Daoy (cell line): ENCODE measurements around the gene MEGF6. TPM values are rescaled to one million over a fixed set of nuclear protein-coding genes. Genes with fewer than 3 reads are reported as not detected.

Source experiments
- DNase-seq: peaks from one replicate; pipeline ENCODE4 v3.0.0-alpha.2; 2015; ENCODE audit warnings: low read depth
- total RNA-seq: library from RNA; depleted of rRNA; stranded (reverse); fragments of >200 nt; shearing (Covaris generic); gene quantifications from 2 replicates; pipeline ENCODE4 v1.2.3, GENCODE V29; 2014; rRNA removed

Gene MEGF6, protein sequence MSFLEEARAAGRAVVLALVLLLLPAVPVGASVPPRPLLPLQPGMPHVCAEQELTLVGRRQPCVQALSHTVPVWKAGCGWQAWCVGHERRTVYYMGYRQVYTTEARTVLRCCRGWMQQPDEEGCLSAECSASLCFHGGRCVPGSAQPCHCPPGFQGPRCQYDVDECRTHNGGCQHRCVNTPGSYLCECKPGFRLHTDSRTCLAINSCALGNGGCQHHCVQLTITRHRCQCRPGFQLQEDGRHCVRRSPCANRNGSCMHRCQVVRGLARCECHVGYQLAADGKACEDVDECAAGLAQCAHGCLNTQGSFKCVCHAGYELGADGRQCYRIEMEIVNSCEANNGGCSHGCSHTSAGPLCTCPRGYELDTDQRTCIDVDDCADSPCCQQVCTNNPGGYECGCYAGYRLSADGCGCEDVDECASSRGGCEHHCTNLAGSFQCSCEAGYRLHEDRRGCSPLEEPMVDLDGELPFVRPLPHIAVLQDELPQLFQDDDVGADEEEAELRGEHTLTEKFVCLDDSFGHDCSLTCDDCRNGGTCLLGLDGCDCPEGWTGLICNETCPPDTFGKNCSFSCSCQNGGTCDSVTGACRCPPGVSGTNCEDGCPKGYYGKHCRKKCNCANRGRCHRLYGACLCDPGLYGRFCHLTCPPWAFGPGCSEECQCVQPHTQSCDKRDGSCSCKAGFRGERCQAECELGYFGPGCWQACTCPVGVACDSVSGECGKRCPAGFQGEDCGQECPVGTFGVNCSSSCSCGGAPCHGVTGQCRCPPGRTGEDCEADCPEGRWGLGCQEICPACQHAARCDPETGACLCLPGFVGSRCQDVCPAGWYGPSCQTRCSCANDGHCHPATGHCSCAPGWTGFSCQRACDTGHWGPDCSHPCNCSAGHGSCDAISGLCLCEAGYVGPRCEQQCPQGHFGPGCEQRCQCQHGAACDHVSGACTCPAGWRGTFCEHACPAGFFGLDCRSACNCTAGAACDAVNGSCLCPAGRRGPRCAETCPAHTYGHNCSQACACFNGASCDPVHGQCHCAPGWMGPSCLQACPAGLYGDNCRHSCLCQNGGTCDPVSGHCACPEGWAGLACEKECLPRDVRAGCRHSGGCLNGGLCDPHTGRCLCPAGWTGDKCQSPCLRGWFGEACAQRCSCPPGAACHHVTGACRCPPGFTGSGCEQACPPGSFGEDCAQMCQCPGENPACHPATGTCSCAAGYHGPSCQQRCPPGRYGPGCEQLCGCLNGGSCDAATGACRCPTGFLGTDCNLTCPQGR (N-terminal part only)
- 2.5 and 5.1 TPM in 2 replicates for total RNA-seq

DNA sequence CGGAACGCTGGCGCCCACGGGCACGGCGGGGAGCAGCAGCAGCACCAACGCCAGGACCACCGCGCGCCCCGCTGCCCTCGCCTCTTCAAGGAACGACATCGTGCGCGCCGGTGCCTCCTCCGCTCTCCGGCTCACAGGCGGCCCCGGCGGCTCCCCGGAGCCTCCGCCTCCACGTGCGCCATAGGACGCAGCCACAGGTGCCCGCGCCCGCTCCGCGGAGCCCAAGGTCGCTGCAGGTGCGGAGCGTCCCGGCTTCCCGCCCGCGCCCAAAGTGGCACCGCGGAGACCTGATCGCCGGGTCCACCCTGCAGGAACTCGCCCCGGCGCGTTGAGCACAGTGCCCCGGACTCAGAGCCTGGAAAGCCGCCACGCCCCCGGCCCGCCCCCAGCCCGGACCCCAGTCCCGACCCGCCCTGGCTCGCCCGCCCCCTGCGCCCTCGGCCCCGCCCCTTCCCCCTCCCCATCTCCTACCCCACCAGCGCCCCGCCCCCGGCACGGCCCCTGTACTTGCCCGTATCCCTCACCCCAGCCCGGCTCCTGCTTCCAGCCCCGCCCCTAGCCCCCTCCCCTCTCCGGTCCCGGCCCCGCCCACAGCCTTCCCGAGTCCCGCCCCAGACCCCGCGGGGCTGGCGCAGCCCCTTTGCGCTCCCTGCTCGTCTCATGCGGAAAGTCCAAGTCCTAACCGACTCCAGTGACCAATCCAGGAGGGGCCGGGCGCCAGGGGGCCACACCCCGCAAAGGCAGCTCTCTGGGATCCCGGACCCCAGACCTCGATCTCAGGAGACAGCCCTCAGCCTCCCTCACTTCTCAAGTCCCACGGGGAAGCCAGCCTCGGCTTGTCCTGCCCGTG is at the start of gene MEGF6:
Gene MEGF6 (minus strand): TSS at position 339 of the 850 bp plus-strand sequence. CDS start 240 bp downstream, at position 99.
- DNase-seq = peak; percentile 83

GRCh38 chr1:3660704-3661103 is 49.4 kb upstream of the MEGF6 start:
- no peak for DNase-seq

DNA sequence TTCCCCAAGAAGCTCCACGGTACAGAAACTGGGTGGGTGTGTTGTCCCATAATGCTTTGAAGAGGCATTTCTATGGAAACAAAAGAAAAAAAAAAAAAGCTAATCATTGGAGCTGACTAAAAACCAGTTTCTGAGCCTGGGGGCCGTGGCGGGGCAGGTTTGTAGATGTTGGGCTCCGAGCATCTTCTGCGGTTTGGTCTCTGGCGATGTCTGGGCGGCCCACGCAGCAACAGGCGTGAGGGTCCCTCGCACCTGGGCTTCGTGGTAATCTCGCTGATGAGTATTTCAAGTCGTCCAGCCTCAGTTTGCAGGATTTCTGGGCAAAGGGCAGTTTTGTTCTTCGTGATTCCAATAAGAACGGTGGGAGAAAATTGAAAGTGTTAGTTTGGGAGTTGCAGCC is 47.8 kb upstream of the MEGF6 start:
- no peak for DNase-seq

GRCh38 chr1:3658231-3658615 is 46.9 kb upstream of the MEGF6 start:
- no peak for DNase-seq

GRCh38 chr1:3657578-3658230 is 46.4 kb upstream of the MEGF6 start:
- no peak for DNase-seq

GRCh38 chr1:3657096-3657475 is 45.8 kb upstream of the MEGF6 start:
- DNase-seq = no peak

DNA sequence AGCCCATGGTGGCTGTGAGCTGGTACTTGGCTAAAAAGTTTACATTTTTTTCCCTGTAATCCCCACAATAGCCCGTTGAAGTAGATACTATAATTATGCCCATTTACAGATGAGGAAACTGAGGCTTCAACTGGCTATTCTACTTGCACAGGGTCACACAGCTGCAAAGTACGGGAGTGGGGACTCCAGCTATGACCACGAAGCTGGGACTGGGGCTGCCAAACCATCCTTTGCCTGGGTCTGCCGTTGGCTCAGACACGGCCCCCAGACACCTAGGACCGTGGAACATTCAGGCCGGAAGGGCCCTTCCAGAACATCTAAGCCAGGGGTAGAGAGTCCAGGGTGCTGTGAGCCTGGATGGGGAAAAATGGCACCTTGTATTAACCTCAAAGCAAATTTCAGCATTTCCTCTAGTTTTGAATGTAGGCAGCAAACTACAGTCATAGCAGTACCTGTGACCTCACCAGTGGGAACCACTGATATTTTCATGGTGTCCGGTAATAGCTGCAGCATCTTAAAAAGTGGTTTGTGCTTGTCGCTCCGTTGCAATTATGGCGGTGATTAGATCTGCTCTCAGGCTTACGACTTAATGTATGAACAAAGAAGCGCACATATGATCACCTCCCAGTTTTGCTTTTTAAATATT is 45.3 kb upstream of the MEGF6 start:
- no peak for DNase-seq

GRCh38 chr1:3654549-3655281 is 43.4 kb upstream of the MEGF6 start:
- no peak for DNase-seq

GRCh38 chr1:3653286-3653618 is 41.9 kb upstream of the MEGF6 start:
- no peak for DNase-seq

DNA sequence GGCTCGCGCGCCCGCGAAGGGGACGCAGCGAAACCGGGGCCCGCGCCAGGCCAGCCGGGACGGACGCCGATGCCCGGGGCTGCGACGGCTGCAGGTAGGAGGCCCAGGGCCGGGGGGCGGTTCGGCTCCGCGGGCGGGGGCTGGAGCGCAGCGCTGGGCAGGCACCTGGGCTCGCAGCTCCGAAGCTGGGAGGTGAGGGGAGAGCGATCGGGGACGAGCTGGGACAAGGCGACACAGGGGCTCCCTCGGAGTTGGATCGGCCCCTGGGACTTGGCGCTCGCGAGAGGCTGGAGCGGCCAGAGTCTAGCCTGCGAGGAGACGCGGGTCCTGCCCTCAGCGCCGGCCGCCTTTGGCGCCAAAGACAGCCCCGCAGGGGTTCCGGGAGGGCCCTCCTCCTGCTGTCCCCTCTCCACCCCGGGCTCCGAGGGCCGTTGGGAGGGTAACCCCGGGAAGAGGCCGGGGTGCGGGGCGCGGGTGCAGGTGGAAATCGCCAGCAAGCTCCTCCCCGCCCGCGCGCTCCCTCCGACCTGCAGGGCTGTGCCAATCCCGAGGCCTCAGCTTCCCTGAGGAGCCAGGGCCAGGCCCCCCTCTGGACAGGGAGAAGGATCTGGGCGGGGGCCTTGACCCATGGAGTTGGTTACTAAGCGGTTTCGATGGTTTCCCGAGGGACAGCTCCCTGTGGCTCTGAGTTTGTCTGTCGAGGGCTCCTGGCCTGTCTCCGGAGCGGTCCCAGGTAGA is 41.4 kb upstream of the MEGF6 start:
- no peak for DNase-seq

DNA sequence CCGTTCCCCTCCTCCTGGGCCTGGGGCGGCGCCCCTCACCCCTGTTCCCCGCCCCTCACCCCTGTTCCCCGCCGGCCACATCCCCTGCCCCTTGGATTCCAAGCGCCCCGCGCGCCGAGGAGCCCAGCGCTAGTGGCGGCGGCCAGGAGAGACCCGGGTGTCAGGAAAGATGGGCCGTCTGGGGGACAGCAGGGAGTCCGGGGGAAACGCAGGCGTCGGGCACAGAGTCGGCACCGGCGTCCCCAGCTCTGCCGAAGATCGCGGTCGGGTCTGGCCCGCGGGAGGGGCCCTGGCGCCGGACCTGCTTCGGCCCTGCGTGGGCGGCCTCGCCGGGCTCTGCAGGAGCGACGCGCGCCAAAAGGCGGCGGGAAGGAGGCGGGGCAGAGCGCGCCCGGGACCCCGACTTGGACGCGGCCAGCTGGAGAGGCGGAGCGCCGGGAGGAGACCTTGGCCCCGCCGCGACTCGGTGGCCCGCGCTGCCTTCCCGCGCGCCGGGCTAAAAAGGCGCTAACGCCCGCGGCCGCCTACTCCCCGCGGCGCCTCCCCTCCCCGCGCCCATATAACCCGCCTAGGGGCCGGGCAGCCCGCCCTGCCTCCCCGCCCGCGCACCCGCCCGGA is 40.7 kb upstream of the MEGF6 start, which contains the start of gene TP73:
Gene TP73 (plus strand): TSS at position 587 of the 618 bp plus-strand sequence. CDS start 29,850 bp downstream, outside the sequence.
- DNase-seq = peak; percentile 38

DNA sequence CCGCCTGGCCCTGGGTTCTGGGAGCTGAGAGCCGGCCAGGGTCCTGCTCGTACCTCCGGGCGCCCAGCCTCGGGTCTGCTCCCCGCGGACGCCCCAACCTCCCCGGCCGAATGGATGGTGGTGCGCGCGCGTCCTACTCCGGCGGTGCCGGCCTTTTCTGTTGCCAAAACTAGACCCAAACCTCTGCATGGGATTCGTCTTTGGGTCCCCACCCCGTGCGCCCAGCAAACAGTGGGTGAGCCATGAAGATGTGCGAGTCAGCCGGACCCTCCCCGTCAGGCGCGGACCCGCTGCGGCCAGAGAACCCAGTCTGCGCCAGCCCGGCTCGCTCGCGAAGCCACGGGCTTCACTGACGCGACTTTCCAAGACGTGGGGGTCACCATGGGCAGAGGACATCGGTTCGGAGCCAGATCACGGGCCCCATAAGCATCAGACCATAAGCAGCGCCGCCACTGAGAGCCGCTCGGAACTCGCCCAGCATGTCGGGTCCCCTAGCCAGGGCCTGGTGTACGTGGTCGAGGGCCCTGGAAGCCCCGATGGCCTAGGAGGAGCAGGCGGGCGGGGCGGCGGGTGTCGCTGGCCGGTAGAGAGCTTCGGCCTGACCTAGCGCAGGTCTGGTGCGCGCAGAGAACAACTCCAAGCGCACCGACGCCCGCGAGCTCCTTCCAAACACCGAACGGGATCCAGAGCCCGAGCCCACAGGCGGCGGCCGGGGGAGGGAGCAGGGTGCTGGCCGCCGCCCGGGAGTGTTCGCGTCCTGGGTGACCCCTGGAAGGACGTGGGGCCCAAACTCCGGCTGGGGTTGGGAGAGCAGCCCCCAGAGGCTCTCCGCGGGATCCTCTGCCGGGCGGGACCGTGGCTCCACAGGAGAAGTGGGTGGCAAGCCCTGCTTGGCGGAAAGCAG is 40.0 kb upstream of the MEGF6 start:
- DNase-seq = peak; percentile 41

DNA sequence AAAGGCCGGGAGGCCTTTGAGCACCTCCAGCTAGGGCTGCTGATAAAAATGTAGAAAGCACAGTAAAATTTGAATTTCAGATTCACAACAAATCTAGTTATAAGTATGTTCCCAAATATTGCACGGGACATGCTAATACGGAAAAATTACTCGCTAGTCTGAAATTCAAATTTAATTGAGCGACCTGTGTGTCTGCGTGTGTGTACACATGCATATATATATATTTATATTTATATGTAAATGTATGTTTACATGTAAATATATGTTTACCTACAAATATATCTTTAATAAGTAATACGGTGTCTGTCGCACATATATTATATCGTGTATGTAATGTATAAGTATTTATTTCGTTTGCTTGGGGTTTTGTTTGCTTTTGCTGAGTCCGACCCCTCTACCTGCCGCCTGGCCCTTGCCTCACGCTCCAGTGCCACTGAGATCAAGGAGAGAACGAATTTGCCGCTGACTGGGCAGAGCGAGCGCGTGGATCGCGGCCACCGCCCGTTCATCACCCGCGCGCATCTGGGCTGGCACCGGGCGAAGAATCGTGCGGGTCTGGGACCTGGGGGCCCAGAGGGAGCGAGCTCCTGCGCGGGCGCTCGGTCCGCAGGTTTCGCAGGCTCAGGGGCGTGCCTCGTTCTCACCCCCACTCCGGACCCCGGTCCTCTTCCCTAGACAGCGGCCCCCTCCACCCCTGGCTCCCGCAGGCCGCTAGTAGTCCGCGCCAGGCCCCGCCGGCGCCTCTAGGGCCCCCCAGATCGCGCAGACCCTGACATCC is 39.1 kb upstream of the MEGF6 start:
- DNase-seq = no peak

DNA sequence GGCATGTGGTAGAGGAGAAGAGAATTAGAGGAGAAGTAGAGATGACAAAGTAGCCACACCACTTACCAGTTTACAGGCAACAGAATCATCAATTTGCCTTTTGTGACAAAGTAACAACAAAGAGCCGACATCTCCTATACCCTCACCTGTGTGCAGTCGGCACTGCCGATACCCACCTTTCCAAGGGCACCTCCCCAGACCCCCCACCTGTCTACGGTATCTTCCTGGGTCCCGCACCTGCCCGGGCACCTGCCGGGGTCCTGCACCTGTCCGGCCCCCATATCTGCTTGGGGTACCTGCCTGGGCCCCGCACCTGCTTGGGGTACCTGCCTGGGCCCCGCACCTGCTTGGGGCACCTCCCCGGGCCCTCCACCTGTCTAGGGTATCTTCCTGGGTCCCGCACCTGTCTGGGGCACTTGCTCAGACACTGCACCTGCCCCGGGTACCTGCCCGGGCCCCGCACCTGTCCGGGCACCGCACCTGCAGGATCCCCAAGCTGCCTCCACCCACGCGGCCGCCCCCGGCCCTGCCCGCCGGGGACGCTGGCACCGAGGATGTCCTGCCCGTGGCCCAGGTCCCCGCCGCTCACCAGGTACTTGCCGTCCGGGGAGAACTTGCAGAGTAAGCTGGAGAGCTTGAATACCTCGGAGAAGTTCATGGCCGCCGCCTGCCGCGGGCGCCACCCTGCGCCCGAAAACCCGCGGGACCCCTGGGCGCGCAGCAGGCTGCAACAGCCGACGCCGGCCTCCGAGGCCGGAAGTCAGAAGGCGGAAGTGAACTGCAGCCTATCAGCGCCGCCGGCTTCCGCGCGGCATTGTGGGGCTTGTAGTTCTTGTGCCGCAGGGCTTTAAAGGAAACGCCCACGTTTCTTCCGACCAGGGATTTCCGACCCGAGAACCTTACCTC is 38.3 kb upstream of the MEGF6 start, which contains the start of gene WRAP73:
Gene WRAP73 (minus strand): TSS at position 762 of the 906 bp plus-strand sequence. CDS start 104 bp downstream, at position 658.
- DNase-seq = peak; percentile 95

- no peak for DNase-seq
These were observed 35.3 kb upstream of the MEGF6 start for GRCh38 chr1:3646596-3646995.
